Activated CD4-positive, alpha-beta T cell treated with anti-CD3 and anti-CD28 coated beads, Interleukin-2, amount 50 U/mL, for 48 hours (primary cell): Measurements from ENCODE around the gene U2AF1L4.
A peak's percentile ranks its signal among the peaks of the same experiment; 100 is the strongest.

ENCODE experiments used
- DNase-seq, 2 experiments: peaks; one replicate each; pipeline ENCODE4 v3.0.0-alpha.2; 2020

Gene U2AF1L4

DNA sequence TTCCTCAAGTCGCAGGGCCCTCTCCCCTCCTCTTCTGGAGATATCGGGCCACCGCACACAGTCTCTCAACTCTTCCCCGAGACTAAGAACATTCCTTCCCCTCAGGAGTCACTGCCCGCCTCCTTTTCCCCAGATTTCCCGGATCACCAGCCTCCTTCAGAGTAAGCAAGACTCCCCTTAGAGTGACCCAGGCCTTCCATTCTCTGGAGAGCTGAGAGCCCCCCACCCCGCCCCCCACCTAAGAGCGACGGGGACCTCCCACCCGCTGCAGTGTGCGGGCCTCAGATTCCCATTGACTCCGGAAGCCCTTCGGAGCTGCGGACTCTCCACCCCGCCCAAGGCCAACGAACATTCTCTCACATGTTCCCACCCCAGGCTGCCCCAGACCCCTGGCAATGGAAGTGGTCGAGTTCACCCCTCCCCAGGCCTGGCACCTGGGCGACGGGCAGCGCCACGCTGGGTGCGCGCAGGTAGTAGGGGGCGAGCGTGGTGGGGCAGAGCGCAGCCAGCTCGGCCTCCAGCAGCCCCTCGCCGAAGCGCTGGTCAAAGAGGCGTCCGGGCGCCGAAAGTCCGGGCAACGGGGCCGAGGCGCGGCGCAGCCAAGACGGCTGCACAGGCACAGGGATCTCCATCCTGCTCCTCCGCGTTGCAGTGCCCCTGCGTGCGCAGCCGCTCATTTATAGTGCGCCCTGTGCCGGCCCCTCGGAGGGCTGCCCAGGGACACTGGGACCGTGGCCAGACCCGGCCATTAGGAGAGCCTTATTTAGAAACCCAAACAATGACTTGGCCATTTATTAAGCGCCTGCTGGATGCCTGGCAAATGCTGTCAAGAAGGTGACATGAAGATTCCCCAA is 11.4 kb upstream of the U2AF1L4 start, which contains the start of gene HSPB6:
HSPB6 (minus strand) TSS at position 653 of the 854 bp plus-strand sequence; CDS start at position 632, 21 bp downstream.
- no peak for DNase-seq

DNA sequence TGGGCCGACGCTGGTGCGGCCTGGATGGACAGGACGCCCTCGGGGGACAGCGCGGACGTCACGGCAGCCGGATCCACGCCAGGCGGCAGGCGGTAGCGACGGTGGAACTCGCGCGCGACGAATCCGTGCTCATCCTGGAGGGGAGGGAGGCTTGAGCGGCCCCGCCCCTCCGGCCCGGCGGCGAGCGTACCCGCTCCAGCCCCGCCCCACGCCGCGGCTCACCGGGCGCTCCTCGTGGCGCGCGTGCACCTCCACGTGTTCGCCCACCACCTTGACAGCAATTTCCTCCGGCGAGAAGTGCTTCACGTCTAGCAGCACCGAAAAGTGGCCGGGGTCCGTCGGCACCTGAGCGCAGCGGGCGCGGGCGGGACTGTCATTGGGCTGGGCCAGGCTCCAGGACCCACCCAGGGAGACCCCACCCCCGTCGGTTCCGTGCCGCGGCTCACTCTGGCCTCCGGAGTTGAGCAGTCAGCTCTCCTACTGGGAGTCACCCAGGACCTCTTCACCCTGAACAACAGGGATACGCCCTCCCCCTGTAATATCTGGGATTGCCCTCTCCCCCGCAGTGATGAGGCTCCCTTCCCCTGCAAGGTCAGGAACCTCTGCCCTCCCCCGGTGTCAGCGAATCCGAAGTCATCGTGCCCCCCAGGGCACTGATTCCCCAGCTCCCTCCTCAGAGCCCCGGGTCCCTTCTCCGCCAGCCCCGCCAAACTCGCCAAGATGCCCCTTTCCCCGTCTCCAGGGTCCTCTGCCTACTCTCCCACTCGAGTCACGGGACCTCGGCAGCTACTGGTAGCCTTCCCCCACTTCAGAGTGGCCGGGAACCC is 10.5 kb upstream of the U2AF1L4 start:
- DNase-seq: peak; percentile 54 to 62

DNA sequence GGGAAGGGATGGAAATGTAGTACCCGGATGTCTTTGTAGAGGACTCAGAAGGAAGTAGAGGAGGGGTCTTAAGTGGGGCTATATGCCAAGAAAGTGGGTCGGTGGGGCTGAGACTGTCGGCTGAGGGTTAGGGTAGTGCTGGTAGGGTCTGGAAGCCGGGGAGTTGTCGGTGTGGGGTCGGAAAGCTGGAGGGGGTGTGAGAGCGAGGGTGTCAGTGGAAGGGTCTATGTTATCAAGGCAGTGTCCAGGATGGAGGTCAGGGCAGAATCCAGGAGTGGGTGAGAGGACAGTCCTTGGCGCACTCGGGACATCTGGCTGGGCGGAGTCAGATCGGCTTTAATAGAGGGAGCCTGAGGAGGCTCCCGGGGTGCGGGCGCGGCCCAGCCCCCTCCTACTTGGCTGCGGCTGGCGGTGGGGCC is 9.9 kb upstream of the U2AF1L4 start:
- DNase-seq: no peak

DNA sequence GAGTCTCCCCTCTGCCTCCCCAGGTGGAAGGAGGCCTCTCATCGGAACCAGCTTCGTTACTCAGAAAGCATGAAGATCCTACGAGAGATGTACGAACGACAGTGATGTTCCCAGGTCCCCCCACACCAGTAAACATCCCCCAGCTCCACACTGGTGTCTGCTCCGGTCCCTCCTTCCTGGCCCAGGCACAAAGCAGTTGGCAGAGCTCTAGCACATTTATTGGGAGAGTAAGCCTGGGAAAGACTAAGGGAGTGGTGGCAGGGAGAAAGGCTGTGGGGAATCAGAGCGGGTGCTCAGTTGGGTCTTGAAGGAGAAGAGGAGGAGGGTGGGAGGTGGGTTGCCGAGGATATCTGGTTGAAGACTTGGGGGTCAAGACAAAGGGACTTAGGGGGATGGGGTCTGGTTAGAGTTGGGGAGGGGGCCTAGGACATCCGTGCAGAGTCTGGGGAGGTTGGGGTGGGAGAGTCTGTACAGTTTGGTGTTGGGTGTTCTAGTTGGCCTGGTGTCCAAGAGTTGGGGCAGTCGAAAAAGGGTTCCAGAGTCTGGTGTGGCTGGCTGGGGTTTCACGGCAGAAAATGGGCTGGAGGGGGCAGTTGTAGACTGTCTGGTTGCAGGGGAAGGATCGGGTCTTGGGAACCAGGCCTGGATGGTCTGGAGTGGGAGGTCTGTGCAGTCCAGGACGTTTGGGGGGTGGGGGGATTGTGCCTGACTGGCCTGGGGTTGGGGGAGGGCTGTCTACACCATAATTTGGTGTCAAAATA is 9.3 kb upstream of the U2AF1L4 start:
- DNase-seq: no peak

DNA sequence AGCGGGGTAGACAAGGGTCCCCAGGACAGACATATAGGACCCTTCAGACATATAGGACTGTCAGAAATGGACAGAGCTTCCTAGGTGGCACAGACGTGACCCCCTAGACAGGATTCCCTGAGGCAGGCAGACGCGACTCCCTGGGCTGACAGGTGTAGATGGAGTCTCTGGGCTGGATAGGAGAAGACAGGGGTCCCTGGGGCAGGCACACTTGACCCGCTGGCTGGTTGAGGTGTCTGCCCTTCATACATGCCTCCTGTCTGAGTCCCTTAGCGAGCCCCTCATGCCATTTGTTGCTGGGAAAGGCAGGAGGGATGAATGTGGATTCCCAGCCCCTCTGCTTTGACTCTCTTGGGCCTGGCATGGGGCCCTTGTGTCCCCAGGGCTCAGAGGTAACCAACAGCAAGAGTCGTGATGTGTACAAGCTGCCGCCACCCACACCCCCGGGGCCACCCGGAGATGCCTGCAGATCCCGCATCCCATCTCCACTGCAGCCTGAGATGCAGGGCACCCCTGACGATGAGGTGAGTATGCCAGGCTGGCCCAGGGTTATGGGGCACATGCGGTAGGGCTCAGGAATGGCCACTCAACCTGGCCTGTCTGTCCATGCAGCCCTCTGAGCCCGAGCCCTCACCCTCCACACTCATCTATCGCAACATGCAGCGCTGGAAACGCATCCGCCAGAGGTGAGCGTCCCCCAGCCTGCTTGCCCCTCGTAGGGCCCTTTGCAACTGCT is 8.6 kb upstream of the U2AF1L4 start:
- no peak for DNase-seq

DNA sequence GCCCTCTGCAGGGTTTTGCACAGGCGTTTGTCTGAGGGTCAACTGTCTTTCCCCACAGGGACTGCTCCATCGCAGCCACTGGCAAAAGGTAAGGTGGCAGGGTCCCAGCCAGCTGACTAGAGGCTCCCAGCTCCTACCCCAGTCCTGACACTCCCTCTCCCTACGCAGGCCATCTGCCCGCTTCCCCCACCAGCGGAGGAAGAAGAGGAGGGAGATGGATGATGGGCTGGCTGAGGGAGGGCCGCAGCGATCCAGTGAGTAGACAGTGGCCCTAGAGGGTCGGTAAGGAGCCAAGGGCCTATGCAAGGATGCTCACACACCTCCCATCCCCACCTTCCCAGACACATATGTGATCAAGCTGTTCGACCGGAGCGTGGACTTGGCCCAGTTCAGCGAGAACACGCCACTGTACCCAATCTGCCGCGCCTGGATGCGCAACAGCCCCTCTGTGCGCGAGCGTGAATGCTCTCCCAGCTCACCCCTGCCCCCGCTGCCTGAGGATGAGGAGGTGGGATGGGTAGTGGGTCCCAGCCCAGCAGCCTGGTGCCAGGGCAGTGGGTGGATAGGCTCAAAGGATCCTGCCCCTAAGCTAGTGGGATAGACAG is 7.6 kb upstream of the U2AF1L4 start:
- no peak for DNase-seq

DNA sequence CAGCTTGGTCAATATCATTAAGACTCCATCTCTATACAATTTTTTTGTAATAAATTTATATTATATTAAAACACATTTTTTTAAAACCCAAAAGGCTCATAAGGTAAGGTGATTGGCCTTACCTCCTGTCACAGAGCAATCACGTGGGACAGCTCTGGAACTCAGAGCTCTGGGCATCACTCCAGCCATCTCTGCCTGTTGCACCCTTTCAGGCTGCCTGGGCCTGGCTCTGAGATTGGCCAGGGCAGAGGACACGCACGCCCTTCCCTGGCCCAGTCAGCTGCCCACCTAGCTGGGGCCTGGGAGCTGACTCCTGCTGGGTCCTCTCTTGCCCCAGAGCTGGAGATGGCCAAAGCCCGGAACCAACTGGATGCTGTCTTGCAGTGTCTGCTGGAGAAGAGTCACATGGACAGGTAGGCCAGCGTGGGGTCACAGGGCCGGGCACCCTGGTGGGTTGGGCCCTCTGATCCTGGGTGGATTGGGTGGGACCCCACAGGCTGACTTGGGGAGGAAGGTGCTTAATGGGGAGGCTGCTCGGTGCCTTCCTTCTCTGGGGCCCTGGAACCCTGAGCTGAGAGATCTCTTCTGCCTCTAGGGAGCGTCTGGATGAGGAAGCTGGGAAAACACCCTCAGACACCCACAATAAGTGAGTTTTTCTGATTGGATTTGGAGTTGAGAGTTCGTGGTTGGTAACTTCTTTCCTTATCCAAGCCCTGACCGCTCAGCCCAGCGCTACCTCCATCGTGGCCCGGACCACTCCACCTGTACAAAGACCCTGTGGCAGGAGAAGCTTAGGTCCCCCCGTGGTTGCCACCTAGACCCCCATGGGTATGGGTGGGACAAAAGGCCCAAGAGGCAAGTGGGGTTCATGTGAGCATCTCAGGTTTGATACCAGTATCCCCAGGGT is 6.9 kb upstream of the U2AF1L4 start:
- DNase-seq: no peak

DNA sequence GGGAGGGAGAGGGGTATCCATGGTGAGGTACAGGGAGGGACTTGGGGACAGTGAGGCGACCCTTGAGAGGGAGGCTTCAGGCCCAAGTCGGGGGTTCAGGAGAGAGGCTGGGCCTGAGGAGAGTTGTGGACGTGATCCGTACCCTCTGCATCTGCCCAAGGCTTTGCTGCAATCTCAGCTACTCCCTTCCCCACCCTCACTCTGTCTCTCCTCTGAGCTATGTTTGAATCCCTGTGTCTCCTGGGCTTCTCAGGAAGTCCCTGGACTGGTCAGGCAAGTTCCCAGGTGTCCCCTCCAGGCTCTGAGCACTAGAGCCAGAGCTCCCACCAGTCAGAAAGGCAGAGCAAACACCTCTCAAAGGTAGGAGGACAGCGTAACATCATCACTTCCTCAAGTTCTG is 4.9 kb upstream of the U2AF1L4 start:
- no peak for DNase-seq

DNA sequence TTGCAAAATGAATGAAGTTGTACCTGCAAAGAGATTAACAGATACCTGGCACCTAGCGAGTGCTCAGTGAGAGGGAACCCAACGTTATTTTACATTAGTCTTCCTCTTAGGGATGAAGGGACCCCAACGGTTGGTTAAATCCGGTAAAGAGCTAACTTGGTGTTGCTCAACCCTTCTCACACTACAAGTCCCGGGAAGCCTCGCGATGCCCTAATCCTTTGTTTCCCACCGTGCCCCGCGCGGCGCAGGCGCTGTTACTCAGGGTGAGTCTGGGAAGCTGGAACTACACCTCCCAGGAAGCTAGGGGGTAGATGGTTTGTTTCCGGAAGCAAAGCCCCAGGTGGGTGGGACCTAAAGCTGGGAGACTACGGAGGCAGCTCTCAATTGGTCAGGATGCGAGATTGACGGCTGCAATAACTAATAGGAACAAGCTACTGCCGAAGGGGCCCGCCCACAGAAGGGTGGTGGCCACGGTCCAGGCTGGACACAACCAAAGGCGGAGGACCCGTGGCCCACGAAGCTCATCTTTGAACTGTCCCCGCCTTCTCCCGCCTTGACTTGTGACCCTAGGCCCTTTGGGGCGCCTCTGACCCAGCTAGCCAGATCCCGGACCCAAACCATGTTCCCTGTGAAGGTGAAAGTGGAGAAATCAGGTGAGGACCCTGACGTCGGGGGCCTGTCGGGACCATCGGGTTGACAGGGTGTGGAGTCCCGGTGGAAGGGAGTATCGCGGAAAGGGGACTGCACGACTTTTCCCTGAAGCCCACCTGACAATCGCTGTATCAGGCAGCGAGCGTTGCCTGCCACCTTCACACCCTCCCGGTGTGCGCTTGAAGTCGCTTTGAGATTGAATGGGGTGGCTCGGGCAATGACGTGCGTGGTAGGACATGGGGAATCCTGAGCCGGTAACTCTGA is 3.1 kb upstream of the U2AF1L4 start, which contains the start of gene LIN37:
LIN37 (plus strand) TSS at position 471 of the 915 bp plus-strand sequence; CDS start at position 620, 149 bp downstream.
- peak; percentile 98 to 99 for DNase-seq

DNA sequence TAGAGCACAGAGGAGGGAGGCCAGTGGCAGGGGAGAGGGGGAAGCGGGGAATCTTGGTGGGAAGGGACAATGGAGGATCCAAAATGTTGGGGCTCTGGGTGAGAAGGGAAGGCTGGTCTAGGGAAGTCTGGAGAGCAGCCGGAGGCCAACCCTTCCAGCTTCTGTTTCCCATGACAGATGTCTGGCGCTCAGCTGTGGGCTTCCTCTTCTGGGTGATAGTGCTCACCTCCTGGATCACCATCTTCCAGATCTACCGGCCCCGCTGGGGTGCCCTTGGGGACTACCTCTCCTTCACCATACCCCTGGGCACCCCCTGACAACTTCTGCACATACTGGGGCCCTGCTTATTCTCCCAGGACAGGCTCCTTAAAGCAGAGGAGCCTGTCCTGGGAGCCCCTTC is 1.3 kb upstream of the U2AF1L4 start:
- DNase-seq: no peak

DNA sequence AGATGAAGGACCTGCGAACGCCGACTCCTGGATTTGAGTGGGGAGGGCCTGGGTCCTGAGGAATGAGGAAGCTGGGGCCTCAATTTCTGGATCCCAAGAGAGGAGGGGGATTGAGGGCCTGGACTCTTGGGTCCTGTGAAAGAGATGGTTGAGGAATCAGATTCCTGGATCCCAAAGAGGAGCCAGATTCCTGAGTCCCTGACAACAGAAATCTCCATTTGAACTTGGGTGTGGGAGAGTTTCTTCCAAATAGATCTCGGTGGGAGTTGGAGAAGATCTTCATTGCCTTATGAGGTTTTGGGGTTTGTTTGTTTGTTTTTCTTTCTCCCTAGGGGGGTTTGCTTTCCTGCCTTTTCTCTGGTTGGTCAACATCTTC is 857 bp upstream of the U2AF1L4 start:
- no peak for DNase-seq

DNA sequence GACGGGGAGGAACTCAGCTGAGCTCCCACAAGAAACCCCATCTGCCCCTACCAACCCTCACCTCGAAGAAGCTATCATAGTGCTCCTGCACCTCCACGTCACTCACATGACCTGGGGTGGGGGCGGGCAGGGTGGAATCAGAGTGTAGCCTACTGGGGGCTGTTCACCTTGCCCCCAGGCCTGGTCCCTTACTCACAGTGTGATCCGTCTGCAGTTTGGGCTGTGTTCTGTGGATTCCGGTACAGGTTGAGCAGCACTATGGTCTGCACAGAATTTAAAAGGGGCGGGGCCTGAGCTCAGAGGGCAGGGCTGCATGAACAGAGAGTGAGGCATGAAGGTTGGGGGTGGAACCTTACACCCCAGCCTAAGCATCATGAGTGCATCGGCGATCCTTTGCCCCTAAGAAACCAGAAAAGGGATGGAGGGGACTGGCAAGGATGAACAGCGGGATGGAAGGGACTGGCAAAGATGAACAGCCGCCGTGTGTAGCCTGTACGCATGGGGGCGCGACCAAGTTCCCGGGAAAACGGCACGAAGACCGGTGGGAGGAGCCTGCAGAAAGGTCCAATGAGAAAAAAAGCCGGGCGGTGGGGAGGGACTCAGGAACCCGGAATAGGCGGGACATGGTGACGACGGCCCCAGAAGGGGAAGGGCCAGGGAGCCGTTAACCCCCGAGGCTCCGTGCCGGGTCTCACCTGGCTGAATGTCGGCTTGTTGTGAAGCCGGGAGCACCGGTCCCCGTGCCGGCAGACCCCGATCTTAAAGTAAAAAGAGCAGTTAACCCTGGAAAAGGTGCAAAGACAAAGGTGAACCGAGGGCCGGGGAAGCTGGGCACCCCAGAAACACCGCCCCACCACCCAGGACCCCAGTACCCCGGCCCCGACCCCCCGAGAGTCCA is 539 bp downstream of the U2AF1L4 start:
- peak; percentile 94 to 96 for DNase-seq

DNA sequence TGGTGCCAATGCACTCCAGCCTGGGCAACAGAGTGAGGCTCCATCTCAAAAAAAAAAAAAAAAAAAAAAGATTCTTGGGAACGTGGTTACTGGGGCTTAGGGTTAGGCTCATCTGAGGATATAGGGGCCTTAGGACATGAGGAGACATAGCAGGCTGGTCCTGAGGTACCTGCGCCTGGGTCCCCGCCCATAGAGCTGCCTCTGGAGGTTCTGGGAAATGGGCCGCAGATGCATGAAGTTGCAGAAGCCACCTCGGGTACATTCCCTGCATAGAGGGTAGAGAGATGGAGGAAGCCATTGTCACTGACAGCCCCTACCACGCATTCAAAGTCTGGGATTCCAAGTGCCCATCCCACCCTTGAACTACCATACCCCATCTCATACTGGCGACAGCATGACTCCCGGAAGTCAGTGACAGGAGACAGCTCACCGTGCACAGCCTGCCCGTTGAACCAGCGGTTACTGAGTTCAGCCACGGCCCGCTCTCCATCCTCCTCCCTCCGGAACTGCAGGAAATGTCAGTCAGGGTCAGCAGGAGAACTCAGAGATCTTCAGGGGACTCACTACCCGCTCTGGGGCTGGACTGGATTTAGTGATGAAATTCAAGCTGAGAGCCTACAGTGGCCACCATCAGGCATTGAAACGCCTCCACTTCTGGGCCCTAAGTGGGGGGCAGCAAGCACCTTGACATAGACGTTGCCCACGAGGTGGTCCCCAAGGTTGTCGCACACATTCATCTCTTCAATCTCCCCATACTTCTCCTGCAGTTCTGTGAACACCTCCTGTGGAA is 1.4 kb downstream of the U2AF1L4 start:
- DNase-seq: no peak

DNA sequence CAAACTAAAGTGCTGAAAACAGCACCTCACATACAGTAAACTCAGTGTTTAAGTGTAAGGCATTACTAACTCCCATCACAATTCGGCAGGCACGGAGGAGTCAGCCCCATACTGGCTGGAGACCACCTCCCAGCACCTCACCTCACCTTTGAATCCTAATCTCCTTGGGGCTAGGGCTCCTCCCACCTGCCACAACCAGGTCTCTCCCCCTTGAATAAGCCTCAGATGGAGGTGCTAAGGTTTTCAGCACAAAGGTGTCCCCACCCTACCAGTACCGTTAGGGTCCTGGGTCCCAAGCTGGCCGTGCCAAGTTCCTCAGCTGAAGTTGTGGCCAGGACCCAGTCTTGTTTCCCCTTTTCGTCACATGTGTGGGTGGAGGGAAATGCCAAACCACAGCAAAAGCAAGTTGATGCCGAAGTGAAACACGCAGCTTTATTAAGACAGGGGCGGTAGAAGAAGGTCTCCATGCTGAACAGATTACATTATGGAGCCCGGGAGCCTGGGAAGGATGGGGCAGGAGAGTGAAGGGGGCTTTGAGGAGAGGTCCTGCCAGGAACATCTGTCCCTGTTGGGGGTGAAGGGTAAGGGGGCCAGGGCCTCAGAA is 3.0 kb downstream of the U2AF1L4 start, which contains the start of gene IGFLR1:
IGFLR1 (minus strand) TSS at position 332 of the 604 bp plus-strand sequence. CDS start 1,272 bp downstream, outside the sequence.
- DNase-seq: peak; percentile 74 to 81

DNA sequence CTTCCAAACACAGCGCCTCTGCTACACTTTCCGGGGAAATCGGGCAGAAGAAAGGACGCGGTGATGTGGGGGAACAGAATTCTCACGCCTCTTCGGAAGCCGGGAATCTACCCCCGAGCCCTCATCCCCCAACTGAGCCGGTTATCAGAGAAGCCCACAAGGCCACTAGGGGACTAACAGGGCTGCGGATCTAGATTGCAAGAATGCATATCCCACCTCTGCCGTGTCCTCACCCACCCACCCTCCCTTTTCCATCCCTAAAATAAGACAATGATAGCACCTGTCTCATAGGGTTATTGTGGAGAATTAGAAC is 4.1 kb downstream of the U2AF1L4 start:
- no peak for DNase-seq

DNA sequence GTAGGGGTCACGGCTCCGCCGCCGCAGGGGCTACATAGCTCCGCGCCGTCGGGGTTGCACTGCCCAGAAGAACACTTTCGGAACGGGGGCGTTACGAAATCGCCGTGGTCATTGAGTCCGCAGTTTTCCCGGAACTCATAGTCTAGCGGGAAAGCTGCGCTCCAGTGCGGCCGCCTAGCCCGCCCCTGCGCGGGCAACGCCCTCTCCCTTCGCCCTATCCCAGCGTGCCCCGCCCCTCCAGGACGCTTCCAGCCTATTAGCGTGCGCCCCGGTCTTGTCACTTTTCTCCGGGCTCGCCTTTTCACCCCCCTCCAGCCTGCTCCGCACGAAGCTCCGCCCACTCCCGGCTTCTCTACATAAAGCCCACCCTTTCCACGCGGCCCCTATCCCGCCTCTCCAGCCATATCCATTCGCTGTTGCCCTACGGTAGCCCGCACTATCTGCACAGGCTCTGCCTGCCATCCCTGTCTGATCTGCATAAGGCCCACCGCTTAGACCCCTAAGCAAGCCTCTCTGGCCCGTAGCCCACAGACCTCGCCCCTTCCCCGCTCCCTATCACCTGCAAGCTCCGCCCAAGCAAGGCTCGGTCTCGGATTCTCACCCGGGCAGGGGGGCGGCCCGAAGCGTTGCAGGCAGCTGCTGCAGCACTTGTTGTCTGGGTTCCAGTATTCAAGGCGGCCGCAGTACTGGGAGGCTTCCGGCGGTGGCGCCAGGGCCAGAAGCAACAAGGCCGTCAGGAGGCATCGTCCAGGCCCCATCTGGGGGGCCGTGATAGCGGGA is 4.6 kb downstream of the U2AF1L4 start:
- peak; percentile 98 for DNase-seq

DNA sequence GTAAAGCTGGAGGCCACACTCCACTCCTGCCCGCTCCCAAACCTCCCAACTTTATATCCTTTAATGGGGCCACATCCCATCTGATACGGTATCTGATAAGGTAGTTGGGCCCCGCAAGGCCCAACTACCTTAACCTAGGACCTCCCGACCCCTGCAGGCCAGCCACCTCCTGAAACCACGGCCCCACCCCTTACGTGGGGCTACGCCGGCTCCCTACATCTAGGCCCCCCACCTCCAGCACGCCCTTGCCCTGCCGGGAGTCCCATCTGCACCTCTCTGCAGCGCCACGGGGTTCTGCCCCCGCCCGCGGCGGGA is 5.2 kb downstream of the U2AF1L4 start:
- no peak for DNase-seq
